NAMALWA (cell line): ENCODE results near the gene ZNF627.
"Not testable (repeated sequence)": the region's sequence is repeated elsewhere in the genome, so short reads cannot be mapped to it uniquely, and the experiment has no call there.

Source experiments
- DNase-seq: peaks from one replicate; pipeline ENCODE4 v3.0.0-alpha.2; 2015; ENCODE audit warnings: low spot score

The ZNF627 gene

GRCh38 chr19:11597202-11598102, at the start of gene ZNF627:
Gene ZNF627 (plus strand): TSS chr19:11597483. CDS start chr19:11597628, 145 bp downstream.
- DNase-seq, result peak; percentile 98

DNA sequence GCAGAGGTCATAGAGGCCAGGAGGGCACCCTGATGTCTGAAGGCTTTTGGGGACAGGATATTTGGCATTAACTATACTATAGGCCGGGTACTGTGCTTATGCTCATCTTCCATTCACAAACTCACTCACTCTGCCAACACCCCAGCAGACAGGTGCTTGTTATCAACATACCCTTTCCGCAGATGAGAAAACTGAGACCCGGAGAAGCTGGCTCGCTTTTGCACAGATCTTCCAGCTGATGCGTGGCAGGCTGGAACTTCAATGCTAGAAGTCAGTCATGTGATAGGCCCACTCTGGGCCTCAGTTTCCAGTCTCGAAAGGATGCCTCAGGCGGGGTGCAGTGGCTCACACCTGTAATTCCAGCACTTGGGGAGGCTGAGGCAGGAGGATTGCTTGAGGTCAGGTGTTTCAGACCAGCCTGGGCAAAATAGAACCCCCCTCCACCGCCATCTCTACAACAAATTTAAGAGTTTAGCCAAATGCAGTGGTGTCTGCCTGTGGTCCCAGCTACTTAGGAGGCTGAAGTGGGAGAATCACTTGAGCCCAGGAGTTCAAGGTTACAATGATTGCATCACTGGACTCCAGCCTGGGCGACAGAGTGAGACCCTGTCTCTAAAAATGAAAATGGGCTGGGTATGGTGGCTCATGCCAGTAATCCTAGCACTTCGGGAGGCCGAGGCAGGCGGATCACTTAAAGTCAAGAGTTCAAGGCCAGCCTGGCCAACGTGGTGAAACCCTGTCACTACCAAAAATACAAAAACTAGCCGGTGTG, 49.2 kb upstream of the ZNF627 start:
- DNase-seq, result no peak

- DNase-seq, result no peak
Observed at GRCh38 chr19:11549386-11549953, 47.8 kb upstream of the ZNF627 start.

DNA sequence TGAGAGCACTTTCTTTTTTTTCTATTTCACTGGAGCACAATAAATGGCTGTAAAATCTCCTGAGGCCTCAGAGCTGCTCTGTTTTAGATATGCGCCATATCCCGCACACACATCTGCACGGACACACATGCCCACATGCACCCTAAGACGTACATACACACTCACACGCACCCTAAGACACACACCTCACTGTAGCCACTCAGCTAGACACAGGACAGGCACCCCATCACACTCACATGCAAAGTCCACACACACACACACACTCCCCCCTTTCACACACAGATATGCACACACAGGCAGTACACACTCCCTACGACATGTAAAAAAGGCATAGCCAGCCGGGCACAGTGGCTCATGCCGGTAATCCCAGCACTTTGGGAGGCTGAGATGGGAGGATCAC, 47.0 kb upstream of the ZNF627 start:
- DNase-seq, result no peak

- DNase-seq, result no peak
Observed at GRCh38 chr19:11551603-11552235, 45.6 kb upstream of the ZNF627 start.

- no peak for DNase-seq
Observed at GRCh38 chr19:11552666-11553372, 44.5 kb upstream of the ZNF627 start.

- peak; percentile 53 for DNase-seq
Observed at GRCh38 chr19:11554160-11554559, 43.1 kb upstream of the ZNF627 start.

- no peak for DNase-seq
Observed at GRCh38 chr19:11555246-11555645, 42.0 kb upstream of the ZNF627 start.

- DNase-seq, result no peak
Observed at GRCh38 chr19:11556634-11557420, 40.5 kb upstream of the ZNF627 start.

GRCh38 chr19:11558881-11559828, 38.1 kb upstream of the ZNF627 start, which contains the start of gene ELOF1:
Gene ELOF1 (minus strand): TSS chr19:11559230. CDS start chr19:11554347, 4,883 bp downstream.
- DNase-seq, result peak; percentile 98

GRCh38 chr19:11560404-11561051, 36.8 kb upstream of the ZNF627 start:
- DNase-seq, result peak; percentile 92

GRCh38 chr19:11563532-11563931, 33.8 kb upstream of the ZNF627 start:
- DNase-seq, result no peak

GRCh38 chr19:11564082-11564807, 33.0 kb upstream of the ZNF627 start:
- not testable (repeated sequence) for DNase-seq

DNA sequence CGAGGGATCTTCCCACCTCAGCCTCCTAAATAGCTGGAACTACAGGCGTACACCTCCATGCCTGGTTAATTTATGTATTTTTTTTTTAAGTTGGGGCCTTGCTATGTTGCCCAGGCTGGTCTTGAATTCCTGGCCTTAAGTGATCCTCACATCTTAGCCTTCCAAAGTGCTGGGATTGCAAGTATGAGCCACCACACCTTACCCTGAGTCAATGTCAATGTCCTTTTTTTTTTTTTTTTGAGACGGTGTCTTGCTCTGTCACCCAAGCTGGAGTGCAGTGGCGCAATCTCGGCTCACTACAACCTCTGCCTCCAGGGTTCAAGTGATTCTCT, 31.7 kb upstream of the ZNF627 start:
- not testable (repeated sequence) for DNase-seq

DNA sequence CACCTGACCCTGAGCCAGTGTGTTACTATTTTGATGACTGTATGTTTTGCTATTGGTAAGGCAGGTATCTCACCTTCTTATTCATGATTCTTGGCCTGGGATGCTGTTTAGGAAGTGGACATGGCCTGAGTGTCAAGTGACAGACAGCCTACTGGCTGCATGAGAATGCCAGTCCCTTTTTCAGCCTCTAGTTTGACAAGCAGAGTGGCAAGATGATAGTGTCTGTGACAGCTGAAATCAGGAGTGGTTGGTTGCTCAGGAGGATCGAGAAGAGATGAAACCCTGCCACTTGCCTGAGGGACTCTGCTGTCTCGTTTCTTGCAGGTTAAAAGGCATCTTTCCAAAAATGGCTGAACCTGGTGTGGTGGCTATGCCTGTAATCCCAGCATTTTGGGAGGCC, 31.1 kb upstream of the ZNF627 start:
- no peak for DNase-seq

GRCh38 chr19:11570039-11570462, 27.2 kb upstream of the ZNF627 start:
- peak; percentile 31 for DNase-seq

GRCh38 chr19:11573354-11573753, 23.9 kb upstream of the ZNF627 start:
- not testable (repeated sequence) for DNase-seq

- not testable (repeated sequence) for DNase-seq
Observed at GRCh38 chr19:11573763-11574162, 23.5 kb upstream of the ZNF627 start.
